MM.1S (cell line): ENCODE data around the gene ECEL1.

Experiments used
- CTCF ChIP-seq: fragments of 300-600 bp; sonication (generic); IDR thresholded peaks from 2 replicates; pipeline ENCODE4 v1.5.1; 2016; ENCODE audit warnings: antibody characterized with exemption, low read length, mixed read lengths
- EZH2 ChIP-seq: fragments of 300-600 bp; sonication (generic); optimal IDR thresholded peaks from 2 replicates; pipeline ENCODE3; 2017; ENCODE audit warnings: low read depth, mild to moderate bottlenecking, antibody characterized with exemption, low read length, mixed read lengths

GRCh38 chr2:232444409-232445148, 43.1 kb downstream of the ECEL1 start:
- TF ChIP-seq CTCF, result peak; percentile 52
- TF ChIP-seq EZH2, result no peak
